Spleen (tissue), 11 donors: ENCODE measurements around the gene GNG14. TPM values are rescaled to one million over a fixed set of nuclear protein-coding genes. Genes with fewer than 3 reads are reported as not detected.
A peak's percentile ranks its signal among the peaks of the same experiment; 100 is the strongest.

Experiments used
- DNase-seq: peaks from one replicate; pipeline ENCODE4 v3.0.0-alpha.2; 2020
- H3K27ac ChIP-seq, 8 donors: fragments of 200-600 bp; sonication (generic) in 7 of 8; 1 replicate in 4 of 8; 2 replicates in 4 of 8; pipeline versions ENCODE4 v1.5.0 to v1.8.0; 2016 to 2021; ENCODE audit warnings: inconsistent platforms in 4 of 8, mild to moderate bottlenecking in 4 of 8, moderate library complexity in 1 of 8
- H3K27me3 ChIP-seq, 7 donors: fragments of 200-600 bp; sonication (generic) in 6 of 7; replicated peaks in 1 of 7; 1 replicate in 4 of 7; 2 replicates in 3 of 7; pipeline versions ENCODE4 v1.5.0 to v1.8.0; 2016 to 2021; ENCODE audit warnings: inconsistent platforms in 3 of 7, mild to moderate bottlenecking in 1 of 7
- H3K36me3 ChIP-seq, 6 donors: fragments of 200-600 bp; sonication (generic) in 5 of 6; 1 replicate in 4 of 6; 2 replicates in 2 of 6; pipeline versions ENCODE4 v1.5.0 to v1.8.0; 2016 to 2021; ENCODE audit warnings: inconsistent platforms in 2 of 6
- H3K4me1 ChIP-seq, 6 donors: fragments of 200-600 bp; sonication (generic) in 5 of 6; 1 replicate in 3 of 6; 2 replicates in 3 of 6; pipeline versions ENCODE4 v1.5.0 to v1.8.0; 2016 to 2021; ENCODE audit warnings: inconsistent platforms in 3 of 6
- H3K4me3 ChIP-seq, 8 donors: fragments of 200-600 bp; sonication (generic) in 7 of 8; 1 replicate in 4 of 8; 2 replicates in 4 of 8; pipeline versions ENCODE4 v1.5.0 to v1.8.0; 2016 to 2021; ENCODE audit warnings: inconsistent platforms in 4 of 8, mild to moderate bottlenecking in 4 of 8, moderate library complexity in 2 of 8
- H3K9me3 ChIP-seq, 8 donors: fragments of 200-600 bp; sonication (generic) in 7 of 8; 1 replicate in 4 of 8; 2 replicates in 4 of 8; pipeline versions ENCODE4 v1.5.0 to v1.8.0; 2016 to 2021; ENCODE audit warnings: inconsistent platforms in 4 of 8
- CTCF ChIP-seq, 11 experiments: fragments of 200-600 bp in 7 of 11; fragments of 450-650 bp in 4 of 11; sonication (generic) in 4 of 11; IDR thresholded peaks in 8 of 11; conservative IDR thresholded peaks in 3 of 11; 1 replicate in 7 of 11; 2 replicates in 4 of 11; pipeline versions ENCODE4 v1.4.0 to v1.8.0; 2016 to 2021; ENCODE audit warnings: antibody characterized with exemption in 11 of 11, inconsistent platforms in 4 of 11, mild to moderate bottlenecking in 1 of 11
- POLR2A ChIP-seq, 3 donors: fragments of 450-650 bp; IDR thresholded peaks; one replicate each; pipeline ENCODE4 v1.5.1; 2017; ENCODE audit warnings: antibody characterized with exemption in 3 of 3, mild to moderate bottlenecking in 1 of 3
- POLR2AphosphoS5 ChIP-seq, 3 donors: sonication (generic); formaldehyde crosslinking; IDR thresholded peaks; one replicate each; pipeline ENCODE4 v1.5.1; 2017; ENCODE audit warnings: antibody characterized with exemption in 3 of 3
- WGBS, 5 donors: extraction: QIAGEN DNeasy Blood & Tissue Kit in 3 of 5; methylation state at CpG; one replicate each; pipeline versions ENCODE4 v1.1.5 to v1.1.7; 2013 to 2018; 5-methylcytosine and 5-hydroxymethylcytosine counted together
- intact Hi-C: fragments of 100-400 bp; cut with DNase I; formaldehyde crosslinking; loops from one replicate; pipeline ENCODE4 v1.15.0; 2023; ENCODE audit warnings: low total_unique reads
- polyA plus RNA-seq, 3 donors: library from polyadenylated mRNA; stranded (reverse); fragments of 200-250 nt; gene quantifications; one replicate each; pipeline ENCODE4 v1.2.1, GENCODE V29; 2013
- total RNA-seq, 7 donors: library from RNA; depleted of rRNA in 3 of 7; stranded (reverse); fragments of >200 nt in 3 of 7; fragmentation: NEBNext Ultra II Directional in 4 of 7; extraction: Animal tissue kit (Norgen Biotek cat#: 25700) in 4 of 7; gene quantifications; one replicate each; pipeline versions ENCODE4 v1.1.0 to v1.2.1, GENCODE V29; 2016 to 2021
- donor health status: healthy with polysubstance abuse.
- donor health status: DM: no; HTN: no; CAD: no; lungs with moderate emphysema.
- donor health status: DM: no; HTN: no; CAD: no.
- donor health status: Bipolar disorder and iron deficiency.
- donor health status: healthy.
- donor health status: DM: no; HTN: no; CAD: no.
- donor health status: DM: yes; HTN: yes; CAD: no.

The GNG14 gene
- total and polyA plus RNA-seq, 10 donors = not detected

GRCh38 chr19:12666265-12667048 lies 21.3 kb upstream of the GNG14 start, which contains the start of the genes MAN2B1 and WDR83:
Gene MAN2B1, minus strand, starts transcription at chr19:12666742. Its CDS starts 41 bp downstream, at chr19:12666701.
Gene WDR83, plus strand, starts transcription at chr19:12666807. Its CDS starts 2,984 bp downstream, at chr19:12669791.
- no peaks in the 10 kb centered on the region for H3K9me3 ChIP-seq
- no peaks in the 10 kb centered on the region for H3K27me3 ChIP-seq
- TF ChIP-seq POLR2AphosphoS5 (IDR thresholded peaks at IDR 0.05) = peak; percentile 67 to 87 (median 83)
- TF ChIP-seq CTCF (IDR thresholded peaks at IDR 0.05 in 8 of 11, conservative IDR thresholded peaks at IDR 0.05 in 3 of 11) = peak in 1 of 11 experiments; percentile 10
- no peak for TF ChIP-seq POLR2A (IDR thresholded peaks at IDR 0.05)
- WGBS, 5 donors = 1 to 2% (median 1%) methylated on average over 30 to 46 of the region's 46 CpGs
- peaks cover 33 to 77% (median 61%) of the 10 kb centered on the region in 6 donors for H3K4me1 ChIP-seq
- peak; percentile 94 for DNase-seq
- H3K4me3 ChIP-seq = peak within 1 kb of the TSS; percentile 68 to 98 (median 82)
- peaks cover 0 to 46% (median 36%) of the 10 kb centered on the region in 6 donors for H3K36me3 ChIP-seq
- H3K27ac ChIP-seq = peak within 1 kb of the TSS; percentile 76 to 92 (median 86)
- intact Hi-C loops = no loop called here

GRCh38 chr19:12667731-12668302 lies 20.0 kb upstream of the GNG14 start:
- intact Hi-C loops = no loop called here
- peaks cover 33 to 90% (median 68%) of the 10 kb centered on the region in 6 donors for H3K4me1 ChIP-seq
- H3K9me3 ChIP-seq = no peaks in the 10 kb centered on the region
- TF ChIP-seq CTCF (IDR thresholded peaks at IDR 0.05 in 8 of 11, conservative IDR thresholded peaks at IDR 0.05 in 3 of 11) = no peak
- TF ChIP-seq POLR2A (IDR thresholded peaks at IDR 0.05) = no peak
- TF ChIP-seq POLR2AphosphoS5 (IDR thresholded peaks at IDR 0.05) = no peak
- H3K4me3 ChIP-seq = peak overlapping the region in 4 of 8 donors; percentile 77 to 98 (median 88)
- WGBS, 5 donors = 76 to 88% (median 85%) methylated on average over 4 of the region's 4 CpGs
- peak overlapping the region in 4 of 8 donors; percentile 88 to 96 (median 93) for H3K27ac ChIP-seq
- DNase-seq = no peak
- no peaks in the 10 kb centered on the region for H3K27me3 ChIP-seq
- H3K36me3 ChIP-seq = peaks cover 0 to 40% (median 30%) of the 10 kb centered on the region in 6 donors

- Histone ChIP-seq H3K4me1 (peaks cover 33 to 93% (median 68%) of the 10 kb centered on the region in 6 donors), H3K4me3 (peak overlapping the region in 7 of 8 donors; percentile 77 to 98 (median 94)), H3K9me3 (no peaks in the 10 kb centered on the region), H3K27ac (peak overlapping the region in 5 of 8 donors; percentile 91 to 97 (median 96)), H3K27me3 (no peaks in the 10 kb centered on the region), H3K36me3 (peaks cover 0 to 40% (median 30%) of the 10 kb centered on the region in 6 donors)
- intact Hi-C loops = no loop called here
- 73 to 86% (median 81%) methylated on average over 8 of the region's 8 CpGs for WGBS, 5 donors
- TF ChIP-seq CTCF (IDR thresholded peaks at IDR 0.05 in 8 of 11, conservative IDR thresholded peaks at IDR 0.05 in 3 of 11) (no peak), POLR2AphosphoS5 (IDR thresholded peaks at IDR 0.05) (no peak), POLR2A (IDR thresholded peaks at IDR 0.05) (no peak)
- DNase-seq = no peak
Measured at GRCh38 chr19:12668346-12668745, 19.5 kb upstream of the GNG14 start.

GRCh38 chr19:12668932-12669269 lies 18.9 kb upstream of the GNG14 start:
- H3K4me3 ChIP-seq = peak overlapping the region; percentile 77 to 98 (median 94)
- H3K36me3 ChIP-seq = peaks cover 0 to 40% (median 30%) of the 10 kb centered on the region in 6 donors
- peaks cover 33 to 87% (median 67%) of the 10 kb centered on the region in 6 donors for H3K4me1 ChIP-seq
- WGBS, 5 donors = 1% methylated on average over 10 to 24 of the region's 24 CpGs
- no peak for DNase-seq
- TF ChIP-seq POLR2A (IDR thresholded peaks at IDR 0.05) (no peak), POLR2AphosphoS5 (IDR thresholded peaks at IDR 0.05) (no peak), CTCF (IDR thresholded peaks at IDR 0.05 in 8 of 11, conservative IDR thresholded peaks at IDR 0.05 in 3 of 11) (no peak)
- intact Hi-C loops = no loop called here
- no peaks in the 10 kb centered on the region for H3K27me3 ChIP-seq
- no peaks in the 10 kb centered on the region for H3K9me3 ChIP-seq
- peak overlapping the region; percentile 84 to 98 (median 96) for H3K27ac ChIP-seq
